IPS-NIHi7 (cell line): Measurements from ENCODE around the gene TIGD4.
A peak's percentile ranks its signal among the peaks of the same experiment; 100 is the strongest.
"Not testable (repeated sequence)": the region's sequence is repeated elsewhere in the genome, so short reads cannot be mapped to it uniquely, and the experiment has no call there.

ENCODE experiments used
- DNase-seq: peaks from one replicate; pipeline ENCODE4 v3.0.0; 2012; ENCODE audit warnings: mixed read lengths; ENCODE audit errors: extremely low spot score

TIGD4 gene

DNA sequence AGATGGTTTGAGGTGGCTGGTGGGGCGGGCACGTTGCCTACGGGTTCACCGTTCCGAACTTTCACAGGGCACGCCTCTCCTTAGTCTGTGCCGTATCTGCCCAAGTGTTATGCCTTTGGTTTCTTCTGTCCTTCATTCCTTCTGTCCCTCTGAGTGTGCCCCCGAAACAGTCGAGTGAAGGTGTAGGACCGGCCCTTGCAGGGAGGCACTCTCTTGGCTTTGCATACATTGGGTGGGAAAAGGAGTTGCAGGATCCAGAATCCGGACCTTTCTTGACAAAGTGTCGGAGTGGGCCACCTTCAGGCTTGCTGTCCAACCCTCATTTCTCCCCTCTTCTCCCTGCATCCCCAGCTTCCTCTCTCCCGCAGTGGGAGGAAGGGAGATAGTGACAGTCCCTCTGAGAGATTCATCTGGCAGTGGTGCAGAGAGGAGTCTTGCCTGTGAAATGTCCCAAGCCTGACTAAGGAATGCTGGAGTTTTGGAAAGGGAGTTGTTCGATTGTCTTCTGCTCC, 793 bp upstream of the TIGD4 start:
- DNase-seq = peak; percentile 28

DNA sequence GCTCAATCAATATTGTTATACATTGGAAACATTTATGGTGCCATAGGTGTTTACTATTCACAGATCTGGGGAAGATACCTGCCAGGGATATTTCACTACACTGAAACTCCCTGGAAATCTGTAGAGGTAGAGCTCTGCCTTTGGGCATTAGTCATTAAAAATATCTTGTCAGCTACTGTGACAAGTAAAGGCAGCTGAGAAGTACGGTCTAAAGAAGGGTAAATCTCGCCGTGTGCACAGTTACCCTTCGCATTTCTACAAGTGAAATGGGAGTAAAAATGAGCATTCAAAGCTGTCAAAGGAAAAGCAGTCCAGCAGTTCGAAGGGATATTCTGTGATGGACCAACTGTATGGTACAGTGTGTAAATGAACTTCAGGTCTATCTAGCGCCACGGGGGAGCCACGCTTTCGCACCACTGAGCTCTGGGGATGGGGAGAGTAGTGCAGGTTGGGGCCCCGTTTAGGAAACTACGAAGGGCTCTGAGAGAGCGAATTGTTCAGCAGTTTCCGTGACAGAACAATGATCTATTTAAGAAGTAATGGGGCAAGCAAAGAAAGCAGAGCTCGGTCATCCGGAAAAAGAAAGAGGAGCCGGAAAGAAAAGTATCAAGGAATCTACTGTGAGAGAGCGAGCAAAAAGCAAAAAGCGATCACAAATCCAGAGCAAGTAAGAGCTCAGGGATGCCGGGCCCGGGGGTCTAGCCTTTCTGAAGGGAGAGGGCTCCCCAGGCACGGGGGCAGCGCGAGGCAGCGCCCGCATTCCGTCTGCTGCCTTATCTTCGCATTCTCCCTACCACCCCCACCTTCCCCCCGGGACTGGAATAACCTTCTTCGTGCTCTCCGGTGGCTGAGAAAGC, 646 bp downstream of the TIGD4 start:
- no peak for DNase-seq

DNA sequence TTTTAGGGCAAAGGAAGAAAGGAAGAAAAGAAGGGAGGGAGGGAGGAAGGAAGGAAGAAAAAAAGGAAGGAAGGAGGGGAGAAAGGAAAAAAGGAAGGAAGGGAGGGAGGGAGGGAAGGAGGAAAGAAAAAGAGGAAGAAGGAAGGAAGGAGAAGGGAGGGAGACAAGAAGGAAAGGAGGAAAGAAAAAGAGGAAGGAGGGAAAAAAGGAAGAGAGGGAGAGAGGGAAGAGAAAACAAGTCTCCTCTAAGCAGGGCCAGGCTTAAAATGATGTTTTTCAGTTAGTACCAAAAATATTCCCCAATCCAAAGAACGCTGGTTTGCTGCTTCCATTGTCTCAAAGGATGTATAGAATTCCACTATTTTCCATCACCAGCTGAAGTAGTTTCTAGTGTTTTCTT, 2.0 kb downstream of the TIGD4 start:
- DNase-seq = no peak

DNA sequence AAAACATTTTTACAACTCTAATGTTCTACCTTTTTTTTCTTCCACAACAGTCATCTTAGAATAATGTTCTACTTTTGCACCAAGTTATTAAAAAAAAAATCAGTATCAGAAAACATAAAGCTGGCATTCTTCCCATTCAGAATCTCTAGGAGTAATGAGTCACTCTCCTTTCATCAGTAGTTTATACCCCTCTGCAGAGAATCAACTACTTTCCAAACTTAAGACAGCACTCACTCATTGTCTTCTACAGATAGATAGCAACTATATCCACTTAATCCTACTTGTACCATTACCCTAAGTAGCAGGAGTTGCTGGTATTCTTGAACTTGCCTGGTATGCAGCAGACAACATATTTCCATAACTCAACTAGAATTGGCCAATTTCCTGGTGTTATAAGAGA, 3.2 kb downstream of the TIGD4 start:
- no peak for DNase-seq

DNA sequence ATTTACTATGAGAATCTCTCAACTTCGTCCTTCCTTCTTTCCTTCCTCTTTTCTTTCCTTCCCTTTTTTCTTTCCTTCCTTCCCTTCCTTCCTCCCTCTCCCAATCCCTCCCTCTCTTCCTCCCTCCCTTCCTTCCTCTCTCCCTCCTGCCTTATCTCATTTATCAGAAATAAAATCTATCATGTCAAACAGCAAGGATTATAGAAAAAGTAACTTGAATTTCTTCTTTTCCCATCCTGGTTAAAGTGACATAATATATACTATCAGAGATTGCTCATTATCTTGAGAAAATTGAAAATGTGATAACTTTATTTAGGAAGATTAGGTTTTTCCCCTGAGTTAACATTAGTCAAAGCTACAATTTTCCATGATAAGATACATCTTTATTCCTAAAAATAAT, 5.6 kb downstream of the TIGD4 start:
- no peak for DNase-seq

DNA sequence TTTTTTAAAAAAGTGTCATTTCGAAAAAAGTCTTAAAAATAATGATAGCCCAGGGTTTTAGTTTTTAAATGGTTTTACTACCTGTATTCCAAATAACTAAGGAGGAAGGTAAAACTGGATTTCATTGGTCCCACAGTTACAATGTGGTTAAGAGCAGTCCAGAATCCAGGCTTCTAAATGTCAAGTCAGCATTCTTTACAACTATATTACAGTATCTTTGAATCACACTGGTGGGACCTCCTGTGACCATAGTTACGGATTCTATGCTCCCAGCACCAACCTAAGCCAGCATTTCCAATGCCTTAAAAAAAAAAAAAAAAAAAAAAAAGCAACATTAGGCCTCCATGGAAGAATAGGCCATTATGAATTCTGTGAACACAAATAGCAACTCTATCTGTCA, 6.2 kb downstream of the TIGD4 start:
- no peak for DNase-seq

DNA sequence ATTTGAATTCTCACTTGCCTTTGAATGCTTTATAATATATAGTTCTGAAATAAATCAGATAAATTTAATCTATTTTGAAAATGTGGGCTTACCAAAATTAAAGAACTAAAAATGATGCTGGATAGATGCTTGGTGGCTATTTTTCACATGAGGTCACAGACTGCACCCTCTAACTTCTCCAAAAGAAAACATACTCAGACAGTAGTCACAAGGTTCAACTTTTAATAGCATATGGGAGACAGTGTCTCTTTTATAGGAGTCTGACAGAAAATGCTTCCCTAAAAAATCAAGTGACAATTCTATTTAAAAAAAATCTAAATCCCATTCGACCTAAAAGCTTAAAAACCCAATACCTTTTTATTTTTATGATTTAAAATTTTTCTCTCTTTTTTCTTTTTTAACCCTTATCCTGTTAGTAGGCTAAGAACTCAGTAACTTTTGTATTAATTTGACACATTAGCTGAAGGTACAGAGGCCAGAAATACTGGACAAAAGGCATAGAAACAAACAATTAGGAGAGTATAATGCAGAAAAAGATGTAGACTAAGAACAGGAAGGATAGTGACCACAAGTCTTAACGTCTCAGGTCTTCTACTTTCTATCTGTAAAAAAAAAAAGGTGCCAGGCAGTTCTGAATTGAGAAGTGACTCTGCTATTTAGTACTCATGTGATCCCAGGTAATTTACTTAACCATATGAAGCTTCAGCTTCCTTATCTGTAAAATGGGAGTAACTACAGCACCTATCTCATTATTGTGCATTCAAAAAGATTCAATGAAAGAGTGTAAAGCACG, 7.6 kb downstream of the TIGD4 start:
- no peak for DNase-seq

DNA sequence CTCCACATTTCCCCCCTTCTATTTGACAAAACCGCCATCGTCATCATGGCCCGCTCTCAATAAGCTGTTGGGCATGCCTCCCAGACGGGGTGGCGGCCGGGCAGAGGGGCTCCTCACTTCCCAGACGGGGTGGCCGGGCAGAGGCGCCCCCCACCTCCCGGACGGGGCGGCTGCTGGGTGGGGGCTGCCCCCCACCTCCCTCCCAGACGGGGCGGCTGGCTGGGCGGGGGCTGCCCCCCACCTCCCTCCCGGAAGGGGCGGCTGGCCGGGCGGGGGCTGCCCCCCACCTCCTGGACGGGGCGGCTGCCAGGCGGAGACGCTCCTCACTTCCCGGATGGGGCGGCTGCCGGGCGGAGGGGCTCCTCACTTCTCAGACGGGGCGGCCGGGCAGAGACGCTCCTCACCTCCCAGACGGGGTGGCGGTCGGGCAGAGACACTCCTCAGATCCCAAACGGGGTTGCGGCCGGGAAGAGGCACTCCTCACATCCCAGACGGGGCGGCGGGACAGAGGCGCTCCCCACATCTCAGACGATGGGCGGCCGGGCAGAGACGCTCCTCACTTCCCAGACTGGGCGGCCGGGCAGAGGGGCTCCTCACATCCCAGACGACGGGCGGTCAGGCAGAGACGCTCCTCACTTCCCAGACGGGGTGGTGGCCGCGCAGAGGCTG, 14.3 kb downstream of the TIGD4 start:
- not testable (repeated sequence) for DNase-seq

DNA sequence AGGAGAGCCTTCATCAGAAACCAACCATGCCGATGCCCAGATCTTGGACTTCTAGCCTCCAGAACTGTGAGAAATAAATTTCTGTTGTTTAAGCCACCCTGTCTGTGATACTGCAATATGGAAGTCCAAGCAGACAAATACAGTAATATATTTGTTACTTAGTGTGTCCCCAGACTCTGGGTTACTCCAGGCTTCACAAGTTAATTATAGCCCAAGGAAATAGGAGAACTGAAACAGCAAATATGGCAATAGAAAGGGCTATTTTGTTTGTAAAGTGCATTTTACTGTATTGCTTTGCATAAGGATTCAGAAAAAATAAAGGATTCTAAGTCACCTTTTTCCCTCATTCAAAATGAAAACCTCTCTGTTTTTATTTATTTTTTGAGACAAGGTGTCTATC, 15.7 kb downstream of the TIGD4 start:
- no peak for DNase-seq

DNA sequence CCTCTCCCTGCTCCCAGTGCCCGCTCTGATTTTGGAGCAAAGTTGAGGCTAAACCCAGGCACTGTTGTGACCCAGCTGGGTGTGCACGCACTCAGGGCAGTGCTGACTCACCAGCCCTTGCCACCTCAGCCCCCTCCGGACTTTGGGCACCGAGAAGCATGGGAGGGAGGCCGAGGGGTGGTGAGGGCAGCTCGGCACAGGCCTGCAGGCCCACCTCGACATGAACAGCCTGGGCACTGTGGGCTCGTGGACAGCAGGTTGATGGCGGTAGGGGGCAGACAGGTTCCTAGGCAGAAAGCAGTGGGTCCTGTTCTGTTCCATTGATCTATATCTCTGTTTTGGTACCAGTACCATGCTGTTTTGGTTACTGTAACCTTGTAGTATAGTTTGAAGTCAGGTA, 30.9 kb downstream of the TIGD4 start:
- DNase-seq = no peak

DNA sequence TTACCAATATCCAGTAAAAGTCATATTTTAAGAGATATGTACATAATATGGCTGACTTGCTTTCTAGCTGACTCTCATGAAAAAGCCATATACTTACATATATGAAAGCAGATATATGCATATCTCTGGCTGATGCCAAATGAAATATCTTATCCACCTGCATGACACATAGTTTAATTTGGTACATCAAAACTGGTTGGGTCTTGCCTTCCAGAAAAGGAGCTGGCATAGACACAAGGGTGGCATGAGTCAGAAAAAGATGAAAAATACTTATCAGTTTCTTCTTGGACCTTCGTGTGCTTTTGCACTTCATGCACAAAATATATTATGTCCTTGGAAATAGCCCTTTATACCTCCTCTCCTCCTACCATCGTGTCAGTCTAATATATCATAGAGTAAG, 32.1 kb downstream of the TIGD4 start:
- DNase-seq = no peak

DNA sequence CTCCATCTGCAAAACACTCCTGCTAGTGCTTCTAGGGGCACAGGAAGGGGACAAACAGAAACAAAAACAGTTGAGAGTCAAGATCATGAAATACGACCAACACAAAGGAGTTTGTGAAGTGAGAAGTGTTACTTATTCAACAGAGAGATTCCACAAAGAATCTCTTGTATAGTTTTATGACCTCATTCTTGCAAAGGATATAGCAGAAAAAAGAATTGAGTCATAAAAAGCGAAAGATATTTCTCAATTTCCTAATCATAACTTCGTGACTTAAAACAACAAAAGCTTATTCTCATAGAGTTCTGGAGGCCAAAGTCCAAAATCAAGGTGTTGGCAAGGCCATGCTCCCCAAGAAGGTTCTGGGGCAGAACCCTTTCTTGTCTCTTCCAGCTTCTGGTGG, 40.7 kb downstream of the TIGD4 start:
- no peak for DNase-seq

DNA sequence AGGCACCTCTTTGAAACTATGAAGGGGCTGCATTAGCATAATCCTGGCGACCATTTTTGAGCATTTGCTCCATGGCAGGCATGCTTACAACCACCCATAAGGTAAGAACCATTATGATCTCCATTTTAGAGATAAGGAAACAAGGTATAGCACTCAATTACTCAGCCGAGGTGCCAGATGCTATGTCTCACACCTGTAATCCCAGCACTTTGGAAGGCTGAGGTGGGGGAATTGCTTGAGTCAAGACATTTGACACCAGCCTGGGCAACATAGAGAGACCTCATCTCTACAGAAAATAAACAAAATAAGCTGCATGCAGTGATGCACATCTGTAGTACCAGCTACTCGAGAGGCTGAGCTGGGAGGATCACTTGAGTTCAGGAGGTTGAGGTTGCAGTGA, 43.6 kb downstream of the TIGD4 start:
- DNase-seq = no peak

DNA sequence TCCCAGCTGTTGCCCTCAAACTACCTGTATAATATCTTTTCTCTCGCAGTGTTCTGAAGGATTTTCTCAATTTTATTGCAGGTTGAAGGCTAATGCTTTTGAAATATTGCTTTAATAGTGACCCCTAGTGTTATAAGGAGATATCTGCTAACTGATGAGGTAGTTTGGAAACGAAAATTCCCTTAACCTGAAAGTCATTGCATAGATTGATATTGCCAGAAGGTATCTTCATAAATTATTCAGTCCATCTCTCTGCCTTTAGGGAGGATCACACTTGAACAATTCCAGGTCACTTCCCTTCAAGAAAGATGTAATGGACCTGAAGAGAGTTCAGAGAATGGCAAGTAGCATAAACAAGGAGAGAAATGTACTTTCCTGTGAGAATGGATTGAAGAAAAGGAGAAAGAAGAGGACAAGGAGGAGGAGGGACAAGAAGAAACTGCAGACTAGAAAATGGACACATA, 44.1 kb downstream of the TIGD4 start:
- peak; percentile 46 for DNase-seq

DNA sequence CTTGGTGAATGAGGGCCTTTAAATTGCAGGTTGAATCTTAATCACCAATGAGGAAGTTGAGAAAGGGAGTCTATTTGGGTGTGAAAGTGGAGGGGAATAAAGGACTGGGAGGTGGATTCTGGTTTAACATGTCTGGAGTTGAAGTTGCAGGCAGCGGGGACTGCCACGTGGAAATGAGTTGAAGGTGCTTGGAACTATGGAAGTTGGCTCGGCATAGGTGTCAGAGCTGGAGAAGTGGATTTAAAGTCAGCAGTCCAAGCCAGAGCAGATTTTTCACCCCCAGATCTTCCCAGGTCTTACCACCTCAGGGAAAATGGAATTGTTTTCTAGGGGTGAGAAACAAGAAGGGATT, 44.9 kb downstream of the TIGD4 start:
- no peak for DNase-seq

DNA sequence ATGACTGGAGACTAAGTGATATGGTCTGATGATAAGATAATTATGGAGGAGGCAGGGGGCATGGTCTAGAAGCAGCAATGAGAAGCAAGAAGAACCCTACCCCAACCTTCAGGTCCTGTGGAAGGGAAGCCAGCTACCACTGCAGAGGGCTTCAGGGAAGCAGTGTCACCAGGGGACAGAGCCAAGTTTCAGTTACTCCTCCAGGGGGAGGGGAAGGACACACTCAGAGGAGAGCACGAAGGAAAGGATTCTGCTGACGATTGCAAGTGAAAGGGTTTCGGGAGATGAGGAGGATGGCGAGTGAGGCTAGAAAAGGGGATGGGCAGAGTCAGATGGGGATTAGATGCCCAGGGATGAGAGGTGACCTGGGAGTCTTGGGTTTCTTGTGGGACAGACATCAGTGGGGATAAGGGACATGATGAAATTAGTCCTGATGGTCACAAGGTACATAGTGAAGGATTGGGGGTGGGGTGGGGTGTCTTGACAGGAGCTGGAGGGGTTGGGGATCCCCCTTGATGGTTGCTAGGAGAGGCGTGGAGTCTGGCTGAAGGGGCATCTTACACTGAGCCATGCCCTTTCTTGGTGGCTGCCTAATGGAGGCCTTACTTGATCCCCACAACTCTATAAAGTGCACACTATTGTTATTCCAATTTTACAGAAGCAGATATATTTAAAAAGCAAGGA, 45.4 kb downstream of the TIGD4 start:
- peak; percentile 25 for DNase-seq

DNA sequence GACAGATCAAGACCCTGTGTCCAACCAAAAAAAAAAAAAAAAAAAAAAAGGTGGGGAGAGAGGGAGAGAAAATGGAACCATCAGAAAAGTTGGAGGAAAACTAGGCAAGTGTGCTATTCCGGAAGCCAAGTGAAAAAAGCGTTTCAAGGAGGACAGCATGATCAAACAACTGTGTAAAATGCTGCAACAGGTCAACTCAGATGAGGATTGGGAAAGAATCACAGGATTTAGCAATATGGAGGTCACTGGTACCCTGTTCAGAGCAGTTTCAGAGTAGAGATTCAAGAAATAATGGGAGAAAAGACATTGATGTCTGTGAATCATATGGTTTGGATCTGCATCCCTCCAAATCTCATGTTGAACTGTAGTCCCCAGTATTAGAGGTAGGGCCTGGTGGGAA, 47.5 kb downstream of the TIGD4 start:
- DNase-seq = no peak

DNA sequence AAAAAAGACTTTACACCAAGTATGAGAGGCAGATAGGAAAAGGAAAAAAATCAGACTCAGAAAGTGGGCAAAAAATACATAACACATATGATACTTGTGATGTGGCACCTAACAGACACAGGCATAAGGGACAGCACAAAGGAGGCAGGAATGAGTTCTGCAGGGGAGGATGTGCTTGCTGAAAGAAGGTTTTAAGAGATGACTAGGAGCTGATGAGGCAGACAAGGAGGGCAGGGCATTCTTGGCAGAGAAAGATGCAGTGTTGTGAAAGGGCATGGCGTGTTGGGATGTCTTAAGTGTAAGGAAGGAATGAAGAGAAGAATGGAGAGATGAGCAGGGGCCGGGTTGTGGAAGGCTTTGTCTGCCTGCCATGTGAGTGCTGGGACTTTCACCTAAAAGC, 50.1 kb downstream of the TIGD4 start:
- DNase-seq = no peak

DNA sequence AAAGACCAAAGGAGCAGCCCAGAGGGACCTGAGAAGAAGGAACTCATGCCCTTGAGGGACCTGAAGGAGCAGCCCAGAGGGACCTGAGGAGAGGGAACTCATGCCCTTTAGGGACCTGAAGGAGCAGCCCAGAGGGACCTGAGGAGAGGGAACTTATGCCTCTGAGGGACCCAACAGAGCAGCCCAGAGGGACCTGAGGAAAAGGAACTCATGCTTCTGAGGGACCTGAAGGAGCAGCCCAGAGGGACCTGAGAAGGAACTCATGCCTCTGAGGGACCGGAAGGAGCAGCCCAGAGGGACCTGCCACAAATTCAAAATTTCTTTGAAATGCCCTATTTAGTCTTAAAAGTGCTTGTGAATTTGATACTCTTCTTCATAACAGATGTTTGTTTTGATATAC, 51.2 kb downstream of the TIGD4 start:
- DNase-seq = no peak

DNA sequence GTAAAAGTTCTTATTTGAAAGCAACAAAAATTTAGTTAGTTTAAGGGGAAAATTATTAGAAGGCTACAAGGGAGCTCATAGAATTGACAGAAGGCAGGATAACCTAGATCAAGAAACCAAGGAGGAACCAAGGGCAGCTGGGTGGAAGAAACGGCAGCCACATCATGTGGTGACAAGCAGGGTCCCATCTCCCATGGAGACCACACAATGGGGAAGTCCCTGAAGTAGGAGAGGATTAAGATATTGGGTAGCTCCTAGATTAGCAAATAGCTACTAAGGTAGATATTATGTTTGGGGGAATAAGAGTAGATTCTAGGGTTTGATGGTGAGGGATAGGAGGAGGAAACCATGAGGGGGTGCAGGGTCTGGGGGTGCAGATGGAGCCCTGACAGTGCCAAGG, 51.7 kb downstream of the TIGD4 start:
- DNase-seq = no peak

DNA sequence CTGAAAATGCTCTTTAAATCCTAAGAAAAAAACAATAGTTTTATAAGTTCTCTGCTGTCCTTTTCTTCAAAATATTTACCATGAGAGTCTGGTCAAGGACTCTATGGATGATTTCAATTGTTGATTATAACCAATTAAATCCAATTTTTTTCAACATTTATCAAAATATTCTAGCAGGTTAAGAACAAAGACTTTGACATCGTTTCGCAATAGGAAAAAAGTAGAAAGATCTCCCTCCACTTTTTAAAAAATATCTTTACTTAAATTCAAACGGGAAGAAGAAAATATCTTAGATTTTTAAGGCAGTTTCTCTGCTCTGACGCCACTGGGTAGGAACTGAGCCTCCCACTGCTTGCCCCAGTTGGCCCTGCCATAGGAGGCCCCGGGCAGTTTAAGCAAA, 55.0 kb downstream of the TIGD4 start:
- DNase-seq = no peak

DNA sequence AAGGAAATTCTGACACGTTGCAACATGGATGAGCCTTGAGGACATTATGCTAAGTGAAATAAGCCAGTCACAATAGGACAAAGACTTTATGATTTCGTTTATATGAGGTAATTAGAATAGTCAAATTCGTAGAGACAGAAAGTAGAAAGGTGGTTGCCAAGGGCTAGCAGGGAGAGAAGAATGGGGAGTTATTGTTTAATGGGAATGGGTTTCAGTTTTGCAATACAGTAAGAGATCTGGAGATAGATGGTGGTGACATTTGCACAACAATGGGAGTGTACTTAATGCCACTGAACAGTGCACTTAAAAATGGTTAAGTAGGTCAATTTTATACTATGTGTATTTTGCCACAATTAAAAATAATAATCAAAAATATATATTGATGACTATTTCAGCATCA, 56.3 kb downstream of the TIGD4 start:
- DNase-seq = no peak
